Measurements from ENCODE around the gene KLF16.

Gene KLF16

GRCh38 chr19:1824252-1824622 lies 39.1 kb downstream of the KLF16 start:
- H4K20me1 ChIP-seq (ENCODE audit: insufficient read depth, low read length): no peaks in the 10 kb centered on the region
- peaks cover 20% of the 10 kb centered on the region for H3K4me1 ChIP-seq (ENCODE audit: insufficient read depth, low read length, severe bottlenecking)
- no peaks in the 10 kb centered on the region for H3K9me2 ChIP-seq (ENCODE audit: low read depth, low read length)
- no peak overlapping the region for H3K27ac ChIP-seq (ENCODE audit: low read depth, low read length, poor library complexity, severe bottlenecking)
- H3K9me3 ChIP-seq (ENCODE audit: low read length): no peaks in the 10 kb centered on the region
- no peak overlapping the region for H3K9ac ChIP-seq (ENCODE audit: low read length)
- no peaks in the 10 kb centered on the region for H3F3A ChIP-seq (ENCODE audit: insufficient read depth, low read length)
- H3K4me2 ChIP-seq (ENCODE audit: low read length): no peak overlapping the region
- H3K36me3 ChIP-seq (ENCODE audit: insufficient read depth, low read length): peaks cover 67% of the 10 kb centered on the region; the same call in 1 of the 2 replicates
- H3K27me3 ChIP-seq (ENCODE audit: insufficient read depth, low read length): no peaks in the 10 kb centered on the region
- H2AFZ ChIP-seq (ENCODE audit: low read length): no peak overlapping the region
- H3K4me3 ChIP-seq (ENCODE audit: low read depth, low read length, poor library complexity, severe bottlenecking): no peak overlapping the region
- TF ChIP-seq EZH2 (IDR thresholded peaks at IDR 0.05; ENCODE audit: borderline replicate concordance, low read length) (no peak), CTCF (IDR thresholded peaks at IDR 0.05; ENCODE audit: low read length) (no peak)
- H3K79me2 ChIP-seq (ENCODE audit: insufficient read depth, low read length): no peaks in the 10 kb centered on the region

GRCh38 chr19:1823539-1824251 lies 39.7 kb downstream of the KLF16 start:
- H3K9me2 ChIP-seq (ENCODE audit: low read depth, low read length): no peaks in the 10 kb centered on the region
- H3F3A ChIP-seq (ENCODE audit: insufficient read depth, low read length): no peaks in the 10 kb centered on the region
- peaks cover 70% of the 10 kb centered on the region; the same call in 1 of the 2 replicates for H3K36me3 ChIP-seq (ENCODE audit: insufficient read depth, low read length)
- no peak overlapping the region for H2AFZ ChIP-seq (ENCODE audit: low read length)
- no peak for TF ChIP-seq EZH2 (IDR thresholded peaks at IDR 0.05; ENCODE audit: borderline replicate concordance, low read length)
- TF ChIP-seq CTCF (IDR thresholded peaks at IDR 0.05; ENCODE audit: low read length): no peak
- H3K9ac ChIP-seq (ENCODE audit: low read length): no peak overlapping the region
- no peaks in the 10 kb centered on the region for H3K79me2 ChIP-seq (ENCODE audit: insufficient read depth, low read length)
- H3K4me1 ChIP-seq (ENCODE audit: insufficient read depth, low read length, severe bottlenecking): peaks cover 20% of the 10 kb centered on the region
- H3K9me3 ChIP-seq (ENCODE audit: low read length): no peaks in the 10 kb centered on the region
- no peaks in the 10 kb centered on the region for H3K27me3 ChIP-seq (ENCODE audit: insufficient read depth, low read length)
- no peaks in the 10 kb centered on the region for H4K20me1 ChIP-seq (ENCODE audit: insufficient read depth, low read length)
- no peak overlapping the region for H3K4me3 ChIP-seq (ENCODE audit: low read depth, low read length, poor library complexity, severe bottlenecking)
- no peak overlapping the region for H3K27ac ChIP-seq (ENCODE audit: low read depth, low read length, poor library complexity, severe bottlenecking)
- H3K4me2 ChIP-seq (ENCODE audit: low read length): no peak overlapping the region

GRCh38 chr19:1823020-1823419 lies 40.4 kb downstream of the KLF16 start:
- peaks cover 75% of the 10 kb centered on the region for H3K36me3 ChIP-seq (ENCODE audit: insufficient read depth, low read length)
- H3K4me2 ChIP-seq (ENCODE audit: low read length): no peak overlapping the region
- no peaks in the 10 kb centered on the region for H3K27me3 ChIP-seq (ENCODE audit: insufficient read depth, low read length)
- H3K4me1 ChIP-seq (ENCODE audit: insufficient read depth, low read length, severe bottlenecking): peaks cover 20% of the 10 kb centered on the region
- TF ChIP-seq EZH2 (IDR thresholded peaks at IDR 0.05; ENCODE audit: borderline replicate concordance, low read length) (no peak), CTCF (IDR thresholded peaks at IDR 0.05; ENCODE audit: low read length) (no peak)
- H3K79me2 ChIP-seq (ENCODE audit: insufficient read depth, low read length): no peaks in the 10 kb centered on the region
- no peak overlapping the region for H3K27ac ChIP-seq (ENCODE audit: low read depth, low read length, poor library complexity, severe bottlenecking)
- H3K9me2 ChIP-seq (ENCODE audit: low read depth, low read length): no peaks in the 10 kb centered on the region
- no peaks in the 10 kb centered on the region for H4K20me1 ChIP-seq (ENCODE audit: insufficient read depth, low read length)
- no peak overlapping the region for H2AFZ ChIP-seq (ENCODE audit: low read length)
- H3K4me3 ChIP-seq (ENCODE audit: low read depth, low read length, poor library complexity, severe bottlenecking): no peak overlapping the region
- H3K9ac ChIP-seq (ENCODE audit: low read length): no peak overlapping the region
- no peaks in the 10 kb centered on the region for H3K9me3 ChIP-seq (ENCODE audit: low read length)
- no peaks in the 10 kb centered on the region for H3F3A ChIP-seq (ENCODE audit: insufficient read depth, low read length)

All from OCI-LY1 (cell line).